GM10266 (cell line): ENCODE data around the gene MYD88.

ENCODE experiments used
- DNase-seq: peaks from one replicate; pipeline ENCODE4 v3.0.0; 2012; ENCODE audit errors: extremely low spot score
- CTCF ChIP-seq: IDR thresholded peaks from 2 replicates; pipeline ENCODE4 v1.5.1; 2012; ENCODE audit warnings: mild to moderate bottlenecking, low read depth; ENCODE audit not compliant: control insufficient read depth, insufficient read depth; ENCODE audit errors: missing control alignments

Gene MYD88

GRCh38 chr3:38164952-38165721, 26.7 kb downstream of the MYD88 start, which contains the start of gene OXSR1:
OXSR1 (plus strand) TSS chr3:38165537; CDS start chr3:38165877, 340 bp downstream.
- DNase-seq = peak; percentile 94
- no peak for TF ChIP-seq CTCF

- DNase-seq = peak; percentile 50
- no peak for TF ChIP-seq CTCF
Observed at GRCh38 chr3:38165722-38166387, 27.4 kb downstream of the MYD88 start.

- no peak for TF ChIP-seq CTCF
- no peak for DNase-seq
Observed at GRCh38 chr3:38167591-38167990, 29.1 kb downstream of the MYD88 start.

GRCh38 chr3:38168151-38169026, 29.9 kb downstream of the MYD88 start:
- no peak for DNase-seq
- no peak for TF ChIP-seq CTCF

GRCh38 chr3:38169027-38169317, 30.5 kb downstream of the MYD88 start:
- TF ChIP-seq CTCF = no peak

GRCh38 chr3:38170722-38171121, 32.3 kb downstream of the MYD88 start:
- no peak for TF ChIP-seq CTCF
- DNase-seq = no peak

More at GRCh38 chr3:38169027-38169317, 30.5 kb downstream of the MYD88 start:
- no peak for DNase-seq
